Left colon (tissue), 2 donors: ENCODE data around the gene BANK1. TPM values are rescaled to one million over a fixed set of nuclear protein-coding genes. Genes with fewer than 3 reads are reported as not detected.

Experiments used
- ATAC-seq: fragments of 200-7000 bp; cut with Tn5 transposase; one replicate; pipeline ENCODE4 v1.9.1; 2020; ENCODE audit warnings: mild to moderate bottlenecking, moderate library complexity
- DNase-seq, 2 donors: peaks; one replicate each; pipeline ENCODE4 v3.0.0-alpha.2; 2020
- intact Hi-C, 2 donors: fragments of 100-400 bp; cut with DNase I in 1 of 2; cut with micrococcal nuclease in 1 of 2; formaldehyde crosslinking; loops; one replicate each; pipeline versions ENCODE4 v1.11.2 to v1.14.0; 2022; cut with DNase I, micrococcal nuclease
- total RNA-seq, 2 donors: library from RNA; stranded (reverse); fragmentation: NEBNext Ultra II Directional; extraction: Animal tissue kit (Norgen Biotek cat#: 25700); gene quantifications; one replicate each; pipeline ENCODE4 v1.2.1, GENCODE V29; 2021
- donor health status: DM: no; HTN: no; CAD: no.
- donor health status: DM: yes; HTN: yes; CAD: no.

BANK1 gene
- total RNA-seq, 2 donors from 2014 or later = 1.2 to 1.3 TPM

GRCh38 chr4:101987623-101988243, 197.2 kb downstream of the BANK1 start:
- no peak for ATAC-seq
- no peak for DNase-seq
- intact Hi-C loops = no loop called here

- no peak for DNase-seq
- ATAC-seq = no peak
- intact Hi-C loops = no loop called here
Measured at GRCh38 chr4:101989551-101989950, 199.0 kb downstream of the BANK1 start.

- DNase-seq = no peak
- intact Hi-C loops = no loop called here
- ATAC-seq = no peak
Measured at GRCh38 chr4:101992446-101992845, 201.9 kb downstream of the BANK1 start.

- intact Hi-C loops = no loop called here
- DNase-seq (no peak), ATAC-seq (no peak)
Measured at GRCh38 chr4:101993002-101993841, 202.7 kb downstream of the BANK1 start.

GRCh38 chr4:101993842-101994775, 203.6 kb downstream of the BANK1 start:
- intact Hi-C loops = no loop called here
- no peak for ATAC-seq

GRCh38 chr4:102007959-102008425, 217.5 kb downstream of the BANK1 start:
- DNase-seq = no peak
- ATAC-seq = no peak
- intact Hi-C loops = no loop called here

More at GRCh38 chr4:101993842-101994775, 203.6 kb downstream of the BANK1 start:
- no peak for DNase-seq

- ATAC-seq = no peak
- DNase-seq = no peak
- intact Hi-C loops = no loop called here
Measured at GRCh38 chr4:102008711-102009110, 218.2 kb downstream of the BANK1 start.

- DNase-seq (no peak), ATAC-seq (no peak)
- intact Hi-C loops = no loop called here
Measured at GRCh38 chr4:102022343-102022742, 231.8 kb downstream of the BANK1 start.

GRCh38 chr4:102027961-102028360, 237.4 kb downstream of the BANK1 start:
- DNase-seq (no peak), ATAC-seq (no peak)
- intact Hi-C loops = no loop called here

- ATAC-seq = no peak
- DNase-seq = no peak
- intact Hi-C loops = no loop called here
Measured at GRCh38 chr4:102031406-102031805, 240.9 kb downstream of the BANK1 start.

- intact Hi-C loops = no loop called here
- no peak for ATAC-seq
- no peak for DNase-seq
Measured at GRCh38 chr4:102036016-102036415, 245.5 kb downstream of the BANK1 start.

GRCh38 chr4:102036619-102037376, 246.3 kb downstream of the BANK1 start:
- ATAC-seq (no peak), DNase-seq (no peak)
- intact Hi-C loops = no loop called here

GRCh38 chr4:102037566-102037965, 247.0 kb downstream of the BANK1 start:
- DNase-seq (no peak), ATAC-seq (no peak)
- intact Hi-C loops = no loop called here

- no peak for ATAC-seq
- DNase-seq = no peak
- intact Hi-C loops = no loop called here
Measured at GRCh38 chr4:102042871-102043802, 252.6 kb downstream of the BANK1 start.

GRCh38 chr4:102047616-102048015, 257.1 kb downstream of the BANK1 start:
- ATAC-seq (no peak), DNase-seq (no peak)
- intact Hi-C loops = no loop called here

GRCh38 chr4:102055805-102056204, 265.3 kb downstream of the BANK1 start:
- intact Hi-C loops = no loop called here
- ATAC-seq = no peak
- no peak for DNase-seq

- DNase-seq (no peak), ATAC-seq (no peak)
- intact Hi-C loops = no loop called here
Measured at GRCh38 chr4:102057122-102057521, 266.6 kb downstream of the BANK1 start.

GRCh38 chr4:102061133-102061532, 270.6 kb downstream of the BANK1 start:
- DNase-seq (no peak), ATAC-seq (no peak)
- intact Hi-C loops = no loop called here
